Measurements from ENCODE around the gene SLC35E3. TPM values are rescaled to one million over a fixed set of nuclear protein-coding genes. Genes with fewer than 3 reads are reported as not detected.
A peak's percentile ranks its signal among the peaks of the same experiment; 100 is the strongest.

SLC35E3 gene
- total RNA-seq, 1 experiment from 2014 or later = 4.9 TPM

- TF ChIP-seq, protein P1, sequence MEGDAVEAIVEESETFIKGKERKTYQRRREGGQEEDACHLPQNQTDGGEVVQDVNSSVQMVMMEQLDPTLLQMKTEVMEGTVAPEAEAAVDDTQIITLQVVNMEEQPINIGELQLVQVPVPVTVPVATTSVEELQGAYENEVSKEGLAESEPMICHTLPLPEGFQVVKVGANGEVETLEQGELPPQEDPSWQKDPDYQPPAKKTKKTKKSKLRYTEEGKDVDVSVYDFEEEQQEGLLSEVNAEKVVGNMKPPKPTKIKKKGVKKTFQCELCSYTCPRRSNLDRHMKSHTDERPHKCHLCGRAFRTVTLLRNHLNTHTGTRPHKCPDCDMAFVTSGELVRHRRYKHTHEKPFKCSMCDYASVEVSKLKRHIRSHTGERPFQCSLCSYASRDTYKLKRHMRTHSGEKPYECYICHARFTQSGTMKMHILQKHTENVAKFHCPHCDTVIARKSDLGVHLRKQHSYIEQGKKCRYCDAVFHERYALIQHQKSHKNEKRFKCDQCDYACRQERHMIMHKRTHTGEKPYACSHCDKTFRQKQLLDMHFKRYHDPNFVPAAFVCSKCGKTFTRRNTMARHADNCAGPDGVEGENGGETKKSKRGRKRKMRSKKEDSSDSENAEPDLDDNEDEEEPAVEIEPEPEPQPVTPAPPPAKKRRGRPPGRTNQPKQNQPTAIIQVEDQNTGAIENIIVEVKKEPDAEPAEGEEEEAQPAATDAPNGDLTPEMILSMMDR (IDR thresholded peaks at IDR 0.05 in 2 of 3, conservative IDR thresholded peaks at IDR 0.05 in 1 of 3; ENCODE audit: borderline replicate concordance in 1 of 3, insufficient read depth in 1 of 3, low read depth in 2 of 3, low read length in 2 of 3) = peak in 2 of 3 experiments; percentile 67 to 84; a peak in 4 of 6 replicates
- TF ChIP-seq CBX3 (IDR thresholded peaks at IDR 0.05; ENCODE audit: low read depth) (peak; percentile 18), YY1 (IDR thresholded peaks at IDR 0.05; ENCODE audit: extremely low read depth, insufficient replicate concordance, low read depth, low read length) (peak; percentile 53)
These were observed 61.8 kb downstream of the SLC35E3 start, which contains the start of gene MDM2 (continued) for GRCh38 chr12:68807576-68808387.

DNA sequence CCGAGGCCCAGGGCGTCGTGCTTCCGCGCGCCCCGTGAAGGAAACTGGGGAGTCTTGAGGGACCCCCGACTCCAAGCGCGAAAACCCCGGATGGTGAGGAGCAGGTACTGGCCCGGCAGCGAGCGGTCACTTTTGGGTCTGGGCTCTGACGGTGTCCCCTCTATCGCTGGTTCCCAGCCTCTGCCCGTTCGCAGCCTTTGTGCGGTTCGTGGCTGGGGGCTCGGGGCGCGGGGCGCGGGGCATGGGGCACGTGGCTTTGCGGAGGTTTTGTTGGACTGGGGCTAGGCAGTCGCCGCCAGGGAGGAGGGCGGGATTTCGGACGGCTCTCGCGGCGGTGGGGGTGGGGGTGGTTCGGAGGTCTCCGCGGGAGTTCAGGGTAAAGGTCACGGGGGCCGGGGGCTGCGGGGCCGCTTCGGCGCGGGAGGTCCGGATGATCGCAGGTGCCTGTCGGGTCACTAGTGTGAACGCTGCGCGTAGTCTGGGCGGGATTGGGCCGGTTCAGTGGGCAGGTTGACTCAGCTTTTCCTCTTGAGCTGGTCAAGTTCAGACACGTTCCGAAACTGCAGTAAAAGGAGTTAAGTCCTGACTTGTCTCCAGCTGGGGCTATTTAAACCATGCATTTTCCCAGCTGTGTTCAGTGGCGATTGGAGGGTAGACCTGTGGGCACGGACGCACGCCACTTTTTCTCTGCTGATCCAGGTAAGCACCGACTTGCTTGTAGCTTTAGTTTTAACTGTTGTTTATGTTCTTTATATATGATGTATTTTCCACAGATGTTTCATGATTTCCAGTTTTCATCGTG, 62.6 kb downstream of the SLC35E3 start:
- Histone ChIP-seq H3K9me2 (ENCODE audit: insufficient read depth) (no peaks in the 10 kb centered on the region), H4K20me1 (ENCODE audit: insufficient read depth) (peaks cover 4% of the 10 kb centered on the region; the same call in 1 of the 2 replicates), H3K36me3 (ENCODE audit: control insufficient read depth in 1 of 2, insufficient read depth in 2 of 2, low read length in 2 of 2) (peaks cover 7 to 14% of the 10 kb centered on the region in 2 experiments; a peak in 3 of 4 replicates), H3K27me3 (ENCODE audit: insufficient read depth, low read length) (no peaks in the 10 kb centered on the region), H3K9ac (ENCODE audit: low read length) (peak overlapping the region; percentile 100), H2AFZ (ENCODE audit: low read depth, low read length, poor library complexity, severe bottlenecking) (no peak overlapping the region), H3K79me2 (ENCODE audit: insufficient read depth, low read length) (peaks cover 56% of the 10 kb centered on the region), H3K4me1 (ENCODE audit: control insufficient read depth in 1 of 2, insufficient read depth in 2 of 2, low read length in 2 of 2) (peaks cover 6 to 31% of the 10 kb centered on the region in 2 experiments; a peak in 3 of 4 replicates), H3K4me3 (replicated peaks in 1 of 2; ENCODE audit: low read depth in 1 of 2, low read length in 2 of 2) (peak overlapping the region; percentile 95 to 96), H3K9me3 (ENCODE audit: control insufficient read depth in 1 of 2, insufficient read depth in 1 of 2, low read depth in 1 of 2, low read length in 2 of 2) (no peaks in the 10 kb centered on the region), H3K27ac (ENCODE audit: low read depth, low read length) (peak overlapping the region; percentile 99), H3K4me2 (ENCODE audit: low read length) (peak overlapping the region; percentile 84)
- ChIA-PET CTCF (interaction anchor here (1.2 to 2.4 kb wide), 6 partner anchors 9 to 474 kb away, joined by 3 to 12 read pairs (median 4); partner anchors contain the start of gene SLC35E3), POLR2A (interaction anchor here (1.4 to 1.8 kb wide), 4 partner anchors 11 to 62 kb away, joined by 3 to 7 read pairs (median 4); partner anchors contain the start of gene SLC35E3), RAD21 (ENCODE audit: low non-redundant PET in 1 of 2, low total read pairs in 2 of 2, uncharacterized antibody in 2 of 2, unreplicated experiment in 2 of 2) (interaction anchor here in 1 of 2 experiments (1.4 kb wide), 1 partner anchor 62 kb away, joined by 5 read pairs; the partner anchor contains the start of gene SLC35E3)
- no TSS peak for BruUV-seq (replicated peaks)
- ATAC-seq (peak; percentile 57), DNase-seq (ENCODE audit: low read depth, low spot score) (peak; percentile 87)
- intact Hi-C loops (cut with micrococcal nuclease) = loop anchor here (1.0 to 5.0 kb wide), 2 partner anchors 62 to 476 kb away; partner anchors contain the start of genes MDM1 and SLC35E3
- TF ChIP-seq EZH2 (IDR thresholded peaks at IDR 0.05) (no peak), SIN3A (IDR thresholded peaks at IDR 0.05; ENCODE audit: low read depth) (peak; percentile 91), SRF (IDR thresholded peaks at IDR 0.05; ENCODE audit: low read depth) (no peak), FOSL1 (IDR thresholded peaks at IDR 0.05; ENCODE audit: low read depth) (peak; percentile 72), RAD21 (IDR thresholded peaks at IDR 0.05; ENCODE audit: low read depth) (no peak), TCF7L2 (IDR thresholded peaks at IDR 0.05; ENCODE audit: borderline replicate concordance, extremely low read depth, insufficient read depth, insufficient read length) (peak; percentile 79), SP1 (IDR thresholded peaks at IDR 0.05; ENCODE audit: low read depth) (peak; percentile 75), CBX3 (IDR thresholded peaks at IDR 0.05; ENCODE audit: low read depth) (no peak; the same call in 1 of the 2 replicates), ATF3 (IDR thresholded peaks at IDR 0.05) (no peak; the same call in 1 of the 2 replicates), POLR2A (IDR thresholded peaks at IDR 0.05; ENCODE audit: borderline replicate concordance, extremely low read depth, insufficient read depth, insufficient read length) (no peak), JUND (IDR thresholded peaks at IDR 0.05) (peak; percentile 85), ZFX (IDR thresholded peaks at IDR 0.05) (peak; percentile 78), POLR2AphosphoS5 (IDR thresholded peaks at IDR 0.05; ENCODE audit: low read depth, low read length) (peak; percentile 83), MAX (IDR thresholded peaks at IDR 0.05) (peak; percentile 75; the same call in 1 of the 2 replicates), EZH2phosphoT487 (IDR thresholded peaks at IDR 0.05; ENCODE audit: borderline replicate concordance) (no peak)
- TF ChIP-seq, protein P1 (IDR thresholded peaks at IDR 0.05 in 2 of 3, conservative IDR thresholded peaks at IDR 0.05 in 1 of 3; ENCODE audit: borderline replicate concordance in 1 of 3, insufficient read depth in 1 of 3, low read depth in 2 of 3, low read length in 2 of 3) = no peak

All from HCT116 (cell line).